Suppressor macrophage treated with lipopolysaccharide for 4 hours (primary cell): ENCODE measurements around the gene FBXO7.

ENCODE experiments used
- DNase-seq: peaks from one replicate; pipeline ENCODE4 v3.0.0-alpha.2; 2020

Gene FBXO7

DNA sequence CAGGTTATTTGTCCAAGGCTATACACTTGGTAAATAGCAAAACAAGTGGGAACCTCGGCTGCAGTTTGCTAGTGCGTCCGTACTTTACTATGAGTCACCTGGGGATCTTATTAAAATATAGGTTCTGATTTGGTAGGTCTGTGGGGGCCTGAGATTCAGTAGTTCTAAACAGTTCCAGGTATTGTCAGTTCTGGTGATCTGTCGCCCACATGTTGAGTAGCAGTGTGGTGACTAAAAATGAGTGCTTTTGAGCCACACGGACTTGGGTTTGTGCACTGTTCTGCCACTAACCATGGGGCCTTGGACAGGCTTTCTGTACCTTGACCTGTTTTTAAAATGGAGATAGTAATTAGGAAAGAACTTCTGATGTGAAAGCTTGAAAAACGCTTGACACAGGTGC lies 15.7 kb downstream of the FBXO7 start:
- no peak for DNase-seq

DNA sequence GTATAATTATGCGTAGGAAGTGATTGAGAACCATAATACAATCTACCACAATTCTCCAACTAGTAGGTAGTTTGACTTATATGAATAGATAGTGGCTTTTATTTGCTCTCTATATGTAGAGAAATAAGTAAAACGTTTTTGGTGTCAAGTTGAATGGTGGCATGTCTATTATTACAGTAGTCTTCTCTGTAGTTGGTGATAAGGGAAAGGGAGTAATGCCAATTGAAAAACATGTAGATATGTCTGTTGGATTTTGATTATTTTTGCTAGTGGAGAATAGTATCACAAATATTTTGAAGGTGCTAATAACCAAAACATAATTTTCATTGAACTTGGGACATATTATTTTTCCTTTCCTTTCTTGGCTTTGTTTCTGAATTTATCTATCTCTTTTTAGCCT lies 17.5 kb downstream of the FBXO7 start:
- no peak for DNase-seq

DNA sequence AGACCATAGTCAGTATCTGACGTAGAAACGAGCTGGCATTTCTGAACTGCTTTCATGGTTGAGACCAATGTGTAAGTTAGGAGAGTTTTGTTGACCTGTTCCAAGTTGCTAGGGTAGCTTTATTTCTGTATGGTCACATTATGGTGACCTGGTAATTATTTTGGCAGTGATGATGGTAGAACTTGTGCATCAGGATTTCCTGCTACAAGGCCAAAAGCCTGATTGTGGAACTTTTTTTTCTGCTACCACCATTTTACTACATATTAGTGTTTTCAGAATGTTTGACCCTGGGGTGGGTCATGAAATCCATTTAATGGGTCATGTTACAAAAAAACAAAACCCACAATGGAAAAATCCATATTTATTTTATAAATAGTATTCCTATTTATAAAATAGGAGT lies 18.9 kb downstream of the FBXO7 start:
- DNase-seq, result no peak

DNA sequence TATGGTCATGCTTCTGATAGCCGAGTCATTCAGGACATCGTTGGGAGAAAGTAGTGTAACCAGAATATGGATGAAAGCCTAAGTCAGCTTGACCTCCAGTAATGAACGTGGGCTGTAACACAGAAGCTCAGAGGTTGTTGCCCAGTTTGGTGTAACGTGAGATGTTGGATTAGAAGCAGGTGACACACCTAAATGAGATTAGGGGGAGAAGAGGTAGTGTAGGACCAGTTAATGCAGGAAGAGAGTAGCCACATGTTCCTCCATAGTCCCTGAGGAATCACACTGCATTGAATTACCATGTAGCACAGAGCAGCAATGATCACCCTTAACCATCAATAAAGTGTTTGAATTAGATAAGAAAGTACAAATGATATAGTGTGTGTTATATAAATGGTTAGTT lies 20.4 kb downstream of the FBXO7 start:
- no peak for DNase-seq

DNA sequence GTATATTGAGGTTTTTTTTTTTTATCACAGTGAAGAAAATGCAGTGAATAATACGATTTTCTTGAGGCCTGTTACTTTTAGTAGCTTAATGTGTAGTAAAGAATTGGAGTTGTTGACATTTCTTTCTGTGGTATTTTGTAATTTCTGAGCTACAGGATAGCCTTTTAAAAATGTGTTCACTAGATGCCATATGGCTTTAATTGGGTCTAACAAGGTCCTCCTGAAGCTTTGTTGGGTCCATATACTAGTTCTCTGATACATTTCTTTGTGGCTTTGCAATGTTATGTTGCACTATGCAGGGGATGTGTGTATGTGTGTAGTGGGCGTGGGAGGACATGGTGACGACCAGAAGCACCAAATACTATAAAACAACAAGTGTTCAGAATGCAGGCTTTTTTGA lies 25.1 kb downstream of the FBXO7 start:
- no peak for DNase-seq

DNA sequence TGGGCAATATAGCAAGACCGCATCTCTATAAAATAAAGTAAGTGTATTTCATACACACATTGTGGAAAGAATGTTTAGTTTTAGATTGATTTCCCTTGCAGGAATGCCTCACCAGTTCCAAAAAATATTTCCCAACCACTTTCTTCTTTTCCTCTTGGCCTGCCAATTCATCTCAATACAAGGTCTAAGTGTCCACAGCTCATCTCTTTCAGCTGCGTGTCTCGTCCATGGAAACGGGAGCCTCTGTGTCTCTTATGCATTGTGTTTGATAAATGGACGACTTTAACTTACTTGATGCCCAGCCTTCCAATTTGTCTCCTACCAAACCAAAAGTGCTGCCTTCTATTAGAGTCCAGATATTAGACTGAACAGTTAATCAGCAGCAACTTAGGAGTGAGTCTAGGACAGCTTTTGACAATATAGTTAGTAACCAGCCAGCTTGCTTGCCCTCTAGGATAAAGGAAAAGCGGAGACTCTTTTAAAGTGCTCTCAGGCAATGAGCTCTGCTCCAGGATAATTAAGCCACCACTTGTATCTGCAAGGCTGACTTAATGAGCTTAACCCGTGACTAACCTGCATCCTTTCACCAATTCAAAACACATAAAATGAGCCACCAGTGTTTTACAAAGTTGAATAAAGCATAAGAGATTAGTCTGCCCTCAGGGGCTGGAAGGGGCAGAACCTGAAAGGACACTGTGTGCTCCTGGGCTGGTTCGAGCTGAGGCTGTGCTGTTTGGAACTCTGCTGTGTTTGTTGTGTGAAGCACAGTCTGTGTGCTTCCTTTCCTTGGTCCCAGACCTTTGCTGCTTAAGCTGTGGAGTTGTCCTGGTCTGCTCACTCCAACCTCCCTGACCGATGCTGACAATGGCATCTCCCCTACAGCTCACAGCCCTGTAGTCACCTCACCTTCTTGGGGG lies 27.5 kb downstream of the FBXO7 start:
- DNase-seq, result no peak

DNA sequence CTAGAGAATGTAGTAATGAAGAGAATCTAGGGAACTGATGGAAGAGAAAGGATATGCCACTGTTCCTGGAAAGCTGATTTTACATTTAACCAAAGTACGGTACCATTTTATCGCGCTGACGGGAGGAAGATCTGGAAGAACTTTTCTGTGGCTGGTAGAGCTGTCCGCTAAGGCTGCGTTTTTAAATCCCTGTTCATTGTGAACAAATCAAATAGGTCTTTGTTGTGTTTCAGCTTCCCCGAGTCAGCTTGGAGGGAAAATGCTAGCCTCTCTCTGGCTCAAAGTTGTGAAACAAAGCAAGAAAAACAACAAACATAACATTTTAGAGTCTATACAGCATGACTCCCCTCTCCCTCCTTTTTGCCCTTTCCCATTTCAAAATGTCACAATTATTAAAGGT lies 34.4 kb downstream of the FBXO7 start:
- DNase-seq, result no peak

DNA sequence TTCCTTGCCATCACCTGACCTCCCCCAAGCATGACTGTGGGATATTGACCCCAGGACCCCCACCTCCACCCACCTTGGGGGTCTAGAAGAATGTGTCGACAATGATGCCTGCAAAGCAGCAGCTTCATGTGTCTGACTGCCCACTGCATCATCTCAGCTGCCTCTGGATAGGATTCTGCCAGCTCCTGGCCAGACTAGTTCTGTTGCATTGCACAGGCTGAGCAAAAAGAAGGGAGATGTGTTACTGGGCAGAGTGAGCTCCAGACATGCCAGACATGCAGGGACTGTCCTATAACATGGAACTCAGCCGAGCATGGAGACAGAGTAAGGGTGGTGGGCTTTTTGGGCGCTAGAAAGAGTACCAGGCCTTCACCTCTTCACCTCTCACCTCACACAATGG lies 36.7 kb downstream of the FBXO7 start:
- no peak for DNase-seq

DNA sequence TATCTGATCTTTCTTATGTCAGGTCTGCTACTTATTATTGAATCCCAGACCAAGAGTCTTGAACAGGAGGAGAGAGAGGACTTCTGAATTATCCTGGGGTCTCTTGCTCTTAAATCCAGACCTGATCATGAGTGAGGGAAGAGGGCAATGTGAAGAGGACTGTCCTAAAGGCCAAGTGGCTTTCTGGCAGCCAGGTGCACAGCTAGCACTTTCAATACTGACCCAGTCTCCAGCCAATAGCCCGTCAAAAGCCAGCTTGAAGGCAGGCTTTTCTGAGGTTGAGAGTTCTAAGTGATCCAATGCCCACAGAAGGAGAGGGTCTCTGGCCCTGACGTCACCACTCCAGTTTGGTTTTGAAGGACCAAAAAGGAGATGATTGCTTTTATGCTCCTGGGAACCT lies 37.2 kb downstream of the FBXO7 start:
- DNase-seq, result no peak

DNA sequence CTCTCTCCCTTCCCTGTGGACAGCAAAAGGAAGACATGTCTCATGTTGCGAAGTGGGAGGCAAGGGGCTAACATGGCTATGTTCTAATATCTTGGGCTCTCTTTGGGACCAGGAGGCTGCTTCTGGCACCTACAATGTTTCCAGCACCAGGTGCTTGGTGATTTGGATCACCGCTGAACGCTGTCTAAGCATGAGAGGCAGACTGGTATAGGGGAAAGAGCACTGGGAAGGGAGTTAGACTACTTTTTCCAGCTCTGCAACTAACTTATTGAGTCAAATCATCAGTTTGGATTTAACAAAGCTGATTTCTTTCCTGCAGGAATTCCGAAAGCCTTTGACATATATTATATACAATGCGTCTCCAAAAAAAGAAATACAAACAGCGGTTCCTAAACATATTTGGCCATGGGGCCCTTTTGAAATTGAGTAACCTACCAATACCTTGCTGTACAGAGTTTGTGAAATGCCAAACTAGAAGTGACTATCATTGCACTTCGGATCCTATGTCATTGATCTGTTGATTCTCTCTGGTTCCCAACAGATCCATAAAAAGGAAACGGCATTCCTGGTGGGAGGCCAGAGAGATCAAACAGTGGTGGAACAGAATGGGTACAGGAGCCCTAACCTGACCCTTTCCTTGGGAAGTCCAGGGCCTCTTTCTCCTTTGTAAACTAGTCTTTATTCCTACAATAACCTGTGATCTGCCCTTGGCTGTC lies 37.8 kb downstream of the FBXO7 start:
- DNase-seq, result no peak

DNA sequence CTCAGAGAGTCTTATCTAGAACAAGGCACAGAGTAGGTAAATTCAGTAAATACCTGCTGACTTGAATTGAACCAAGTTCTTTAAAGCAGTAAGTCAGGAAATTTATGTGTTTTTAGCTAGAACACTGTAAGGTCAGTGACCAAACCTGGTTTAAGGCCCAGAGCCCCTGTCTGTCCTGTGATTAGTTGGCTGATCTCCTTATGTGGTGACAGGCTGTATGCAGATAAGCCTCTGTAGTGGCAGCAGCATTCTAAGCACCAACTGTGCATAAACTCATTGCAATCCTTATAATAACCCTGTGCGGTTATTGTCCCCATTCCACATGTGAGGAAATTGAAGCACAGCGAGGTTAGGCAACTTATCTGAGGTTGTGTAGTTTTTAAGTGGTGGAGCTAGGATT lies 40.5 kb downstream of the FBXO7 start:
- no peak for DNase-seq

DNA sequence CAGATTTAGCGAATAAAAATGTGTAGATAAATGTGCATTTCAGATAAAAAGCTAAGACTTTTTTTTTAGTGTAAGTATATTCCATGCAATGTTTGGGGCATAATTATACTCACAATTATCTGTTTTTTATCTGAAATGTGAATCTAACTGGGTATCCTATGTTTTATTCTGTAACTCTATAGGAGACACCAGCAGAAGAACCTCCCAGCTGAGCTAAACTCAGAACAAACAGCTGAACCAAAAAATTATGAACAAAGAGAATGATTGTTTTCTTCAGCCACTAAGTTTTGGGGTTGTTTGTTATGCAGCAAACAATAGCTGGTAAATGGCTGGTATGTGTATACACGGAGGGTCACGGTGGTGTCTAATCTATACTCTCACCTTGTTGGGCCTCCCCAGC lies 42.9 kb downstream of the FBXO7 start:
- no peak for DNase-seq

DNA sequence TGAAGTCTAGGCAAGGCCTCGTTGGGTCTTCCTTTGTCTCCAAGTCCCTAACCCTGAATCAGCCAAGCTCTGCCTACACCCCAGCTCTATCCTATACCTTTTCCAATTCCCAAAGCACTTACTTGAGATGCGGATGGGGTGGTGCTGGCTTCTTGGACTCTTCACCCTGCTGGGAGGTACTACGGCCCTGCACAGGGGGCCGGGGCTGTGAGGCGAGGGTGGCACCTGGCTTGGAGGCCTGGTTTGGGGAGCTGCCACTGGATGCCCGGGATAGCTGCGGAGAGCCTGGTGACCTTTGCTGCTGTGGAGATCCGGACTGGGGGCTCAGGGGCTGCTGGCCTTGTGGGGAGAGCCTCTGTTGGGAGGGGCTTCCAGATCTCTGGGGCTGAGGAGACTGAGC lies 43.3 kb downstream of the FBXO7 start:
- DNase-seq, result no peak

DNA sequence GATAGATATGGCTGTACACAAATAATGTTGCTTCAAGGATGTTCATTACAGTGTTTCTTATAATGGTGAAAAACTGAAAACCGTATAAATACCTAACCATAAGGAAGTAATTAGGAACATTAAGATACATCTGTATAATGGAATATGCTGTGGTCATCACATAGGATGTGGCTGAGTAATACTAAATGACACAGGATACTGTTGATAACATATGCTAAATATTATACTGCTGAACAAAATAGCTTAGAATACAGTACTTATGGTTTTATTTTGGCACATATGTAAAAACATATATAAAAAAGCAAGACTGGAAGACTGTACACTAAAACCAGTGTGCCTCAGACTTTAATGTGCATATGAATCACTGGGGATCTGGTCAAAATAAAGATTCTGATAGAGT lies 43.8 kb downstream of the FBXO7 start:
- DNase-seq, result no peak

DNA sequence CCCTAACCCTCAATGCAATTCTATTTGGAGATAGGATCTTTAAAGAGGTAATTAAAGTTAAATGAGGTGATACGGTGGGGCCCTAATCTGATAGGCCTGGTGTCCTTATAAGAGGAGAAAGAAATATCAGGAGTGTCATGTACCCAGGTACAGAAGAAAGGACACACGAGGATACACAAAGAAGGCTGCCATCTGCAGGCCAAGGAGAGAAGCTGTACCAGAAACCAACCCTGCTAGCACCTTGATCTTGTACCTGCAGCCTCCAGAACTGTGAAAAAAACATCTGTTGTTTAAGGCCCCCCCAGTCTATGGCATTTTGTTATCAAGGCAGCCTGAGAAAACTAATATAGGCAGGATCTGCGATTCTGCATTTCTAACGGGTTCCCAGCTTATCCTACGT lies 44.2 kb downstream of the FBXO7 start:
- no peak for DNase-seq

DNA sequence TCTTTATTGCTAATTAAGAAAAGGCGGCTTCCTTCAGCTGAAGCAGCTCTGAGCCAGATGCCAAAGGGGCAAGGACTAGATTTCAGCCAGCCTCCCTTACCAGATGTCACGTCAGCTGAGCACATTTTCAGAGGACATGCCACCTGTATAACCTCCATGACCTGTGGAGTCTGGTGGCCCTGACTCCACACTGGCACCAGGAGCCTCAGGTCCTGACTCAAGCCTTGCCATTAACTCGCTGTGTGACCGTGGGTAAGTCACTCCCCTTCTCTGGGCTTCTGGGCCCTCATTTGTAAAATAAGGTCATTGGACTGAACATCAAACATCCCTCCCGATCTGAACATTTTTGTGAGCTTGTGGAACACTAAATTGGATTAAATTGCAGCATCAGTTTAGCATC lies 46.0 kb downstream of the FBXO7 start:
- no peak for DNase-seq

DNA sequence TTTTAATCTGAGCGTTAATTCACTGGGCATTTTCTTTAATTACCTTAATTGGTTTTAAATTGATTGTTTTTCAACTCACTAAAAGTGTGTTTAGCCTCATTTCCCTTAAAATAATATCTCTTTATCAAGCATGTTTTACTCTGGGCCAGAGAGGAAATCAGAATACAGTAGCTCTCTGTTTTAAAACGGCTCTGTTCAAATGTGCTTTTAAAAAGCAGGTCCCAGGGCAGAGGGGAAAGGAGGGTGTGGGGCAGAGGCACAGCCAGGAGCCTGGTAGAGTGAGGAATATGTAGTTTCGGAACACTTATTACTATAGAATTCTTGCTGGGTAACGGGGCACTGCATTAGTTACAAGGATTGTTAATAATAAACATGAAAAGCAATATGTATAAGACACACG lies 47.6 kb downstream of the FBXO7 start:
- DNase-seq, result no peak

DNA sequence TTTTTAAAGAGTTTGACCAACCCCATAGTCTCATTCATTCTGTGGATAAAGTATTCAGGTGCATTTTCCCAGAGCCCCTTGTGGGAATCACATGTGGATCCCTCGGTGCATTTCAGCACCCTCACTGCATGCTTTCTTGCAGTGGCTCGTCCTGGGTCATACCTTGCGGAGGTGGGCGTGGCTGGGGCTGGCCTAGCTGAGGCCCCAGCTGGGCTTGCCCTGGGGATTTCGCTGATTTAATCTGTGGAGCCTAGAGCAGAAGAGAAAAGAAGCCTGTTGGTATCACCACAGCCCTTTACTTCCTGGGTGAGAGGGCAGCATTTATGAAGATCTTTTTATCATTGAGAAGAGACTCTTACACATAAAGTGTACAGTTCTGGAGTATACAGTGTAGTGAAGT lies 53.1 kb downstream of the FBXO7 start:
- no peak for DNase-seq

DNA sequence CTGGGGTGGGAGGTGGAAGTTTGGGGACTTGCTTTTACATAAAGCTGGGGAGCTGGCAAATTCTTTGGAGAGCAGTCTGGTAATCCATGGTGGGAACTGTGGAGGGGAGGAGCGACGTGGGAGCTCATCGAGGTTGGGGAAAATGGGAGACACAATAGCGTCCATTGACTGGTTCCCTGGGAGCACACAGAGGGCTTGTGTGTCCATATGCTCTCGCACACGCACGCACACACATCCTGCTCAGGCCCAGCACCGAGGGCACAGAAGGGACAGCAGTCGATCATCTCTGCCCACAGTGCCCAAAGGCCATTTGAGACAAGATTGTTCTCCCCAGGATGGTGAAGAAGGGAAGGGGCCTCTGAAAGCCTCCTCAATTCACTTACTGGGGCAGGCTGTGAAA lies 53.7 kb downstream of the FBXO7 start:
- DNase-seq, result no peak

DNA sequence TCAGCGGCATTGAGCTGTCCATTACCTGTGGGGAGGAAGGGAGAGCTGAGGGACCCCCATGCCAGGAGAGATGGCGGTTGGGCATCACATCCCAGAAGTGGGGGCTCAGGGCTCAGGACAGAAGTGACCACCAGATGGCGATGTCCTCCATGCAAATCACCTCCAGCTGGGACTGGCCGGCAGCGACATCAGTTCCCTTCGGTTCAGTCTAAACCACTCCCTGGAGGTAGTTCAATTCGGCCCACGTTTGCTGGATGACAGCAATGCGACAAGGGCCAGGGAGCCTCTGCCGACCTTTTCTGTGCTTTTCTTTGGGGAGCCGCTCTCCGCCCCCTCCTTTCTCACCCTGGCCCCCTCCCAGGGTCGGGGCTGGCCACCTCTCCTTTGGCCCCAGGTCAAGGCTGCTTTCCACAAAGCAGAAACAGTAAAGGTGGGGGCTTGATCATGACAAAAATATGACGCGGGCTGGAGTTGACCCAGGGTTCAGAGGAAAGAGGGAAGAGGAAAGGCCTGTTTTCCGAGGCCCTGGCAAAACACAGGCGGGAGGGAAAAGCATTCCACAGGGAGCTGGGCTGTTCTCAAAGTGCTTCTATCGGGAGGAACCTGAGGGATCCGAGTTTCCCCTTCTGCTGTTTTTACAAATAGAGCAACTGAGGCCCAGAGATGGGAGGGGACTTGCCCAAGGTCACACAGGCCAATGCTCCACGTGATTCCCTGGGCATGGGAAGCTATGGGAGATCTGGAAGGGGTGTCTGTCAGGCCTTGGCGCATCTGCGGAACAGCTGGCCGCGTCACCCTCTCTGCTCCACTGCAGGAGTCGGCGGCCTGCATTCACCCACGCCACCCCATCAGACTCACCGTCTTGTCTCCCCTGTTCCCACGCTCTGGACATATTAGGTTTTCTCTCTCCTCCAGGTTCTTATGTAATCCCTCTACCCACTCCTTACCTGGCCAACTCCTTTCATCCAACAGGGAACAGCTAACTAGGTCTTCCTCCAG lies 54.7 kb downstream of the FBXO7 start:
- DNase-seq, result peak; percentile 84

DNA sequence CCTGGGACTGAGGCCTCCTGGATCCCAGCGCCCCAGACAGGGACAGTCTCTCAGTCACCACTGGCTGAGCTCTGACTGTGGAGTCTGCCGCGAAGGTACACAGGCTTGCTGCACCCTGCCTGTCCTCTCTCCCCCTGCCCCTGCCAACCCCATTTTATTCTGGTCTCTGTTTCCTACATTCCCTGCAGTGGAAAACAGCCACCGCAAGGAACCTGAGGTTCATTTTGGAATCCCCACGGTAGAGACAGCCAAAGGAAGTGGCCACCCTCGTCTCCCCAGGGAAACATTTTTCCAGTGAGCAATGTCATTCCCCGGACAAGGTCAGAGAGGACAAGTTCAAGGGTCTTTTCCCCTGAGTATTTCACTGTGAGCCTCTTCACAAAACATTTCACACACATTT lies 56.6 kb downstream of the FBXO7 start:
- no peak for DNase-seq

DNA sequence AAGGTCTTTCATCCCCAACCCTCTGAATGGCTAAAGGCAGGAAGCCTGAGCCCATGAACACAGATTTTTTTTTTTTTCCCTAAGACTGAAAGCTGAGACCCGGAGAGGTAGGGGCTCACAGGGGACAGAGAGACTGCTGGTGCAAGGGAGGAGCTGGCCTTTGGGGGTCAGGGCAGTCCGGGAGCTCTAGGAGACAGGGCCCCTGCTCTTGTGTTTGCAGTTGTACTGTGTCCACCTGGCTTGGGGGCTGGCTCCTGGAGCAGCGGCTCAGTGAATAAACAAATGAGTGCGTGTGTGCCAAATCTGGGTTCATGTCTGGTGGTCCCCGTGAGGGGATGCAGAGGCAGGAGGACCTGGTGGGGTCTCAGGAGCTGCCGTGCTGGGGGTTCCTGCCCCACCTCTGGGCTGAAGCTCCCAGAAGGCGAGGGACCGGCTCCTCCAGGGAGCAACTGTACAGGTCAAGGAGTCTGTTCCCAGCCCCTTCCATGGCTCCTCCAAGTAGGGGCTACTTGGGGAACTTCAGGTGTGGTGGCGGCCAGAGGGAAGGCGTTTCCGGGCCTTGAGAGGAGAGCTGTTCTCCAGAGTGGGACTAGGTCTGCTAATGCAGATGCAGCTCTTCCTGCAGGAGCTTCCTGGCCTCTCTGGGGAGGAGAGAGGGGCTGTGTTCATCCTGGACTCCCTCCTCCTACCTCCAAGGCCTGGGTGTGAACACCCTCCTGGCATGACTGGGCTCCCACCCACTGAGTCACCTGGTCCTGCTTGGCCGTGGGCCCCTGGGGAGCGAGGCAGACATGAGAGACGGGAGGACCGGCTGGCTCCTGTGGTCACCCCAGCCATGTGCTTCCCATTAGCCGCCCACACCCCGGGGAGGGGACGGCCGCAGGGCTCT lies 57.6 kb downstream of the FBXO7 start:
- peak; percentile 19 for DNase-seq
